GM12864 (cell line): ENCODE data around the gene C3orf20.

Source experiments
- DNase-seq: peaks from one replicate; pipeline ENCODE4 v3.0.0-alpha.2; 2011; ENCODE audit warnings: low read depth
- H3K4me3 ChIP-seq: 2 replicates; pipeline ENCODE4 v1.5.1; 2011; ENCODE audit warnings: mild to moderate bottlenecking, low read depth, low read length, control low read depth
- TF ChIP-seq, protein P1 (sequence below): IDR thresholded peaks from 2 replicates; pipeline ENCODE4 v1.5.1; 2011; ENCODE audit warnings: low read depth, mild to moderate bottlenecking, moderate library complexity, low read length, control low read depth, inconsistent platforms; ENCODE audit errors: missing control alignments

The C3orf20 gene

DNA sequence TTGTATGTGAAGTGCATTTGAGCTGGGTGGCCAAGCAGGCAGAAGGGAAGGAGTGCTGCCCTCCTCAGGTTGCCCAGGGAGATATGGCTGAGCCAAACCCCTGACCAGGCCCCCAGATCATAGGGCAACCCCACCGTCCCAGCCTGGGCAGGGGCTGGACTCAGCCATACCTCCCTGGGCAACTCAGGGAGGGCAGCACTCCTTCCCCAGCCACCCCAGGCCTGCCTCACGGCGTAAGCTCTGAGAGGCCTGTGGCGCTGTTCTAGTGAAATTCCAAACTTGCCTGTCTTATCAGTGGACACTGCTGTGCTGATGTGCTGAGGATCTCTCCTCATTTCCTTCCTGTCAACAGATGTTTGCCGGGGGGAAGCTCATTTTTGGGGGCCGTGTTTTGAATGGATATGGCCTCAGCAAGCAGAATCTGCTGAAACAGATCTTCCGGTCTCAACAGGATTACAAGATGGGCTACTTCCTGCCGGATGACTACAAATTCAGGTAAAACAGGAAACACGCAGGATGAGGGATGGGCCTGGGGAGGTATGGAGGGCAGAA, 86.3 kb downstream of the C3orf20 start:
- no peak for DNase-seq
- TF ChIP-seq, protein P1, sequence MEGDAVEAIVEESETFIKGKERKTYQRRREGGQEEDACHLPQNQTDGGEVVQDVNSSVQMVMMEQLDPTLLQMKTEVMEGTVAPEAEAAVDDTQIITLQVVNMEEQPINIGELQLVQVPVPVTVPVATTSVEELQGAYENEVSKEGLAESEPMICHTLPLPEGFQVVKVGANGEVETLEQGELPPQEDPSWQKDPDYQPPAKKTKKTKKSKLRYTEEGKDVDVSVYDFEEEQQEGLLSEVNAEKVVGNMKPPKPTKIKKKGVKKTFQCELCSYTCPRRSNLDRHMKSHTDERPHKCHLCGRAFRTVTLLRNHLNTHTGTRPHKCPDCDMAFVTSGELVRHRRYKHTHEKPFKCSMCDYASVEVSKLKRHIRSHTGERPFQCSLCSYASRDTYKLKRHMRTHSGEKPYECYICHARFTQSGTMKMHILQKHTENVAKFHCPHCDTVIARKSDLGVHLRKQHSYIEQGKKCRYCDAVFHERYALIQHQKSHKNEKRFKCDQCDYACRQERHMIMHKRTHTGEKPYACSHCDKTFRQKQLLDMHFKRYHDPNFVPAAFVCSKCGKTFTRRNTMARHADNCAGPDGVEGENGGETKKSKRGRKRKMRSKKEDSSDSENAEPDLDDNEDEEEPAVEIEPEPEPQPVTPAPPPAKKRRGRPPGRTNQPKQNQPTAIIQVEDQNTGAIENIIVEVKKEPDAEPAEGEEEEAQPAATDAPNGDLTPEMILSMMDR: peak; percentile 13
- H3K4me3 ChIP-seq: no peak overlapping the region

DNA sequence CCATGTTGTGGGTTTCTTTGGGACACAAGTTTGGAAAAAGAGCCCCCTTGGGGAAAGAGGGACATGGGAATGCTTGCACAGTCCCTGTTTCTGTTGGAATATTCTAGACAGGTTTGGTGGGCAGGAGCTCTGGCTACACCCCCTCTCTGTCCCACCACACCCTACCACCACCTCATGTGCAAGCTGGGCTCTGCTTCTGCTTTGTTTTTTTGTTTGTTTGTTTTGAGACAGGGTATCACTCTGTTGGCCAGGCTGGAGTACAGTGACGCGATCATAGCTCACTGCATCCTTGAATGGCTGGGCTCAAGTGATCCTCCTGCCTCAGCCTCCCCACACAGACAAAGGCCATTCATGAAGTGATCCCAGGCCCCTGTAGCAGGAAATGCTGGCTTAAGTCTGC, 86.9 kb downstream of the C3orf20 start:
- DNase-seq: no peak

DNA sequence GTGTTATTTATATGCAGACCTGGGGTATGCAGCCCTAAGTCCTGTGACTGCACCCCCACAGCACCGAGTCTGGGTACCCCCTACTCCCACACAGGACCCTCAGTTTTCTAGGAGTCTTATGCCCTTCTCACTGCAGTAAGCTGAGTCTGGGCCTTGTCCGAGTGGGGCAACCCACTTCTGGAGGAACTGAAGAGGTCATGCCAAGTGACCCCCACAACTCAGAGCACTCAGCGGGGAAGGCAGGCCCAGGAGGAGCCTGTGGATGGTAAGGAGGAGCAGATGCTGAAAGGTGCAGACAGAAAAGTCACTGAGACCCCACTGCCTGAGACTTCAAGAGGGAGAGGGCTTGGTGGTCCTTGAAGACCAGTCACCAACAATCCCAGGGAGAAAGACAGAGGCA, 87.8 kb downstream of the C3orf20 start:
- no peak for DNase-seq
- H3K4me3 ChIP-seq: no peak overlapping the region
- TF ChIP-seq, protein P1: no peak

More for the DNA sequence above, 86.9 kb downstream of the C3orf20 start:
- H3K4me3 ChIP-seq: no peak overlapping the region
- TF ChIP-seq, protein P1: no peak

DNA sequence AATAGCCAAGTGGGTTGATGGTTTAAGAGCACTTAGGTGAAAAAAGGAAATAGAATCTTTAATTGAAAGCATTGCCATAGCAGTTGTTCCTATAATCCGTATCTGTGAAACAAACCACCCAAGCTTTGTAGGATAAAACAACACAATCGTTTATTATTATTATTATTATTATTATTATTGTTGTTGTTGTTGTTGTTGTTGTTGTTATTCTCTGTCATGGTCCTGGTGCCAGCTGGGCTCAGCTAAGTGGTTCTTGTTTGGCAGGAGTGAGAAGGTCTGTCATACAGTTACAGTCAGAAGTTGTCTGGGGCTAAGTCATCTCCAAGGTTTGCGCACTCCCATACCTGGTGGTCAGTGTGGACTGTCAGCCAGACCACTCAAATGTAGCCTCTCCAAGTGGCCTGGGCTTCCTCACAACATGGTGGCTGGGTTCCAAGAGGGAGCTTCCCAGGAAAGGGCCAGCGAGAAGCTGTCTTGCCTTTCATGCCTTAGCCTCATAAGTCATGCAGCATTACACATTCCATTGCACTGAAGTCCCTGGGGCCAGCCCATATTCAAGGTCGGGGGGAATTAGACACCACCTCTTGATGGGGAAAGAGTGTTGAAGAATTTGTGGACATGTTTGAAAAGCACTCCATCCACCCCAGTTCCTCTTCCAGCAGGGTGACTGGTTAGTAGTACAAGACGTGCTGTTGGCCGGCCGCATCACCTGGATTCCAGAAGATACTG, 89.6 kb downstream of the C3orf20 start:
- no peak overlapping the region for H3K4me3 ChIP-seq
- no peak for DNase-seq
- TF ChIP-seq, protein P1: no peak

DNA sequence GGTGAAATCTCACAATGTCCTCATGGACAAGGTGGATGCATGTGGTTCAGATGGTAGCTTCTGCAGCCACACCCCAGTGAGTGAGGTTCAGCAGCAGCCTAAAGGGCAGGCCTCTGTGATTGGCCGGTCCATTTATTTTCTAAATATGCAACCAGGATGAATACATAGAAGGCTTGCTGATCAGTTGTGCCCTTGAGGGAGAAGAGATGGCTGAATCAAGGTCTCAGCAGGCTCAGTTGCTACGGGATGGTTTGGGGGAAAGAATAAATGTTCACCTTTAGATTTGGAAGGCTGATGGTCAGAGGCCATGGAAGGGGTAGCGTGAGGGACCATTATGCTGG, 90.1 kb downstream of the C3orf20 start:
- no peak for DNase-seq
- no peak overlapping the region for H3K4me3 ChIP-seq
- TF ChIP-seq, protein P1: no peak

DNA sequence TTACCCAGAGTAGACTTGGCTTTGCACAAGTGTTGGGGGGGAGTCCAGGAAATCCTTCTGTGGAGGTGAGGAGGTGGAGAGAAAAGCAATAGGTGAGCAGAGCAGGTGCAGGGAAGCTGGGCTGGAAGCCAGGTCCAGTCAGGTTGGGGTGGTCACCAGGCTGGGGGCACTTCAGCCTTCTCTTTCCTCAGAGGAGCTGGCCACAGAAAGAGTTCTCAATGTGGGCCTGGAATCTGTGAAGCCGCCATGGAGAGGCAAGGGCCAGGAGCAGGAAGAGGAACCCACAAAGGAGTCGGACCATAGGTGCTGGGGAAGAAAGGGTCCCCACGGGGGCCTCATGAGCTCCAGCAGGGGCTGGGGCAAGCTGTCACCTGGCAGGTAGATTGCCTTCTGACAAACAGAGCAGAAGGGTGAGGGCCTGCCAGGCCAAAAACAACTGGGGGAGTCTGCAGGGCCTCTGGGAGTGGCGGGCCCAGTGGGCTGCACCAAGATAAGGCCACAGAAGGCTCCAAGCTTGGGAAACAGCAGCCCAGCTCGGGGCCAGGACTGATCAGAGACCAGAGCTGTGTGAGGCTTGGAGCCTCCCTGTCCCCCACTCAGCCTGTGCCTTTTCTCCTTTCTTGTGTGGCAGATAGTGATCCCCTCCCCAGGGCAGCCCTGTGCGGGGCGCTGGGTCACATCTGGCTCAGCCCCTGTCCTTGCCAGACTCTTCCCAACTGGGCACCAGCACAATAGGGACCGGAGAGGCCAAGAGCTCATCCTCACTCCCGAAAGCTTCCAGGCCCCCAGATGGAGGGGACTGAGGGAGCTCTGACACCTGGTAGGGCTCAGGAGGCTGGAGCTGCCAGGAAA, 90.9 kb downstream of the C3orf20 start:
- TF ChIP-seq, protein P1: no peak
- no peak for DNase-seq

More for the DNA sequence above, 90.9 kb downstream of the C3orf20 start:
- H3K4me3 ChIP-seq: no peak overlapping the region
